HG03159 (cell line): ENCODE measurements around the gene CABP4.
A peak's percentile ranks its signal among the peaks of the same experiment; 100 is the strongest.

Source experiments
- ATAC-seq: cut with Tn5 transposase; IDR thresholded peaks from one replicate; pipeline ENCODE4 v1.9.1; 2021; ENCODE audit warnings: mild to moderate bottlenecking, moderate library complexity; ENCODE audit not compliant: unreplicated experiment

The CABP4 gene

GRCh38 chr11:67507242-67507863 is 52.2 kb downstream of the CABP4 start:
- no peak for ATAC-seq

DNA sequence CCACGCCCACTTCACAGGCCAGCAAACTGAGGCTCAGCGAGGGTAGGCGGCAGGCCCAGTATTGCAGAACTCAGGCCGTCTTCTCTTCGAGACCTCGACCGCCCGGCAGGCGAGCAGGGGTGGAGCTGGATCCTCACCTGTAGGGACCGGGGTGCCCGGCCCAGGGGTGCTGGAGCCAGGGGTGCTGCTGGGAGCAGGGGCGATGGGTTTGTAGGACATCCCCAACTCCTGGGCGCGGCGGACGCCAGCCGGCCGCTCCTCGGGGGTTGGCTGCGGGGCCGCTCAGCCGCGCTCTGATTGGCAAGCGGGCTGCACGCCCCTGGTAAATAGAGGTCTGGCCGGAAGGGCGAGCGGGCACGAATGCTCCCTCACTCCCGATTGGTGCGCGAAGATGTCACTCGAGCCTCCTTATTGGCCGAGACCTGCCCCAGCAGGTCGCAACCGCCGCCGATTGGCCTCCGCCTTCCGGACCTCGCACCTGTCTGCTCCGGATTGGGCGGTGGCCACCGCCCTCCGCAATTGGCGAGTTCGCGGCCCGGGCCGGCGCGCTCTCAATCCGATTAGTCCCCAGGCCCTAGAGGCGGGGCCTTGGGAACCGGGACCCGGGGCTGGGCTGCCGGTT is 52.8 kb downstream of the CABP4 start, which contains the start of gene CDK2AP2:
Gene CDK2AP2 (minus strand): TSS at position 299 of the 622 bp plus-strand sequence. CDS start 80 bp downstream, at position 219.
- peak; percentile 72 for ATAC-seq

GRCh38 chr11:67508486-67509121 is 53.5 kb downstream of the CABP4 start:
- ATAC-seq = peak; percentile 33

DNA sequence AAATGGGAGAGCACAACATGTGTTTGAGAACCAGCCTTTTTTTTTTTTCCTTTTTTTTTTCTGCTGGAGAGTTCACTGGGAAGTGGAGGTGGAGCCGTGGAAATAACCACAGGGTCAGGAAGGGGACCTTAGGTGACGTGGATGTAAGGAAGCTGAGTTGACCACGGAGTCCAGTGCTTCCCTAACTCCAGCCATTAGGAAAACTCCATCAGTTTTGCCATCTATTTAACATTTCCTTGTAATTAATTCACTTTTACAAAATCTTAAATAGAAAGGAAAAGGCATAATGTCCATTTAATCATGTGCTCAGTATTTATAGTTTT is 54.8 kb downstream of the CABP4 start:
- no peak for ATAC-seq
